Measurements from ENCODE around the gene IL18BP.

Gene IL18BP

GRCh38 chr11:71991494-71991893 is 7.2 kb upstream of the IL18BP start:
- Histone ChIP-seq H3K36me3 (ENCODE audit: control insufficient read depth in 2 of 2, insufficient read depth in 1 of 2, low read length in 2 of 2) (peaks cover 0 to 45% of the 10 kb centered on the region in 2 experiments; a peak in 1 of 3 replicates), H3K4me3 (ENCODE audit: low read depth, low read length) (no peak overlapping the region), H3K27ac (ENCODE audit: extremely low read depth, low read depth, low read length) (no peak overlapping the region), H3K9me3 (ENCODE audit: control insufficient read depth, insufficient read depth, low read depth, low read length) (no peaks in the 10 kb centered on the region), H3K4me1 (ENCODE audit: control insufficient read depth, insufficient read depth, low read length) (no peaks in the 10 kb centered on the region)
- POLR2A ChIA-PET = no interaction called here
- TF ChIP-seq MZF1 (tag by site-specific recombination; IDR thresholded peaks at IDR 0.05; ENCODE audit: borderline replicate concordance) (no peak), ZNF561 (tag by site-specific recombination; IDR thresholded peaks at IDR 0.05; ENCODE audit: borderline replicate concordance) (no peak), ZNF544 (tag by site-specific recombination; IDR thresholded peaks at IDR 0.05) (no peak), ZBTB49 (tag by site-specific recombination; IDR thresholded peaks at IDR 0.05; ENCODE audit: low read depth) (no peak), YY1 (tag by site-specific recombination; IDR thresholded peaks at IDR 0.05) (no peak)
- TF ChIP-seq, protein P1, sequence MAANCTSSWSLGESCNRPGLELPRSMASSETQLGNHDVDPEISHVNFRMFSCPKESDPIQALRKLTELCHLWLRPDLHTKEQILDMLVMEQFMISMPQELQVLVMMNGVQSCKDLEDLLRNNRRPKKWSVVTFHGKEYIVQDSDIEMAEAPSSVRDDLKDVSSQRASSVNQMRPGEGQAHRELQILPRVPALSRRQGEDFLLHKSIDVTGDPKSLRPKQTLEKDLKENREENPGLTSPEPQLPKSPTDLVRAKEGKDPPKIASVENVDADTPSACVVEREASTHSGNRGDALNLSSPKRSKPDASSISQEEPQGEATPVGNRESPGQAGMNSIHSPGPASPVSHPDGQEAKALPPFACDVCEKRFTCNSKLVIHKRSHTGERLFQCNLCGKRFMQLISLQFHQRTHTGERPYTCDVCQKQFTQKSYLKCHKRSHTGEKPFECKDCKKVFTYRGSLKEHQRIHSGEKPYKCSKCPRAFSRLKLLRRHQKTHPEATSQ (tag by site-specific recombination; IDR thresholded peaks at IDR 0.05) = no peak
- CTCF ChIA-PET = interaction anchor here (0.7 kb wide), 1 partner anchor 14 kb away, joined by 3 read pairs; no protein-coding TSS in a partner anchor

DNA sequence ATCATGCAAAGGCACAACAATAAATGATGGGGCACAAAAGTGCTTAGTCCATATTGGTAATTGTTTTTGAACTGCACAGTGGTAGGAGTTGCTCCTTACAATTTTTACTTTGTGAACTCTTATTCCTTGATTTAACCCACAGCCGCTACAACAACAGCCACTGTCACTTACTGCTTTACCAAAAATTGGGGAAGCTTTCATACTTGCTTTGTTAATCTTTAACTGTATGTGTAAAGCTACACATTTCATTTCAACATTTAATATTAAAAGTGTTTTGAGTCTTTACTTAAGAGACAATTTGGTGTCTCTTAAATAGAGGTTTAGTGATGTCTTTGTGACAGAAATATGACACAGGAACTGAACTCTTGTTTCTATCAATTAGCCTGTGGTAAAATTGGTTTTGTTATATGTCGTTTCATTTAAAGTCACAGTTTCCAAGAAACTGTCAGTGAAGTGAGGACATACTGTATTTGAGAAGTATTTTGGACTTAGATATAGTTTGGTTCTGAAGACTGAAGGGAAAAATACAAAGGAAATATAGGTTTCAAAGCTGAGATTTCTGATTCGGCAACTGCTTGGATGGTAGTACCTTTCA is 6.5 kb upstream of the IL18BP start:
- Histone ChIP-seq H3K4me1 (ENCODE audit: control insufficient read depth, insufficient read depth, low read length) (no peaks in the 10 kb centered on the region), H3K4me3 (ENCODE audit: low read depth, low read length) (no peak overlapping the region), H3K36me3 (ENCODE audit: control insufficient read depth in 2 of 2, insufficient read depth in 1 of 2, low read length in 2 of 2) (peaks cover 0 to 39% of the 10 kb centered on the region in 2 experiments; a peak in 1 of 3 replicates), H3K9me3 (ENCODE audit: control insufficient read depth, insufficient read depth, low read depth, low read length) (no peaks in the 10 kb centered on the region), H3K27ac (ENCODE audit: extremely low read depth, low read depth, low read length) (no peak overlapping the region)
- TF ChIP-seq ELK4 (IDR thresholded peaks at IDR 0.05; ENCODE audit: borderline replicate concordance, low read depth, low read length) (no peak), ZNF221 (tag by site-specific recombination; IDR thresholded peaks at IDR 0.05; ENCODE audit: borderline replicate concordance) (no peak)
- TF ChIP-seq, protein P1 (tag by site-specific recombination; IDR thresholded peaks at IDR 0.05) = no peak
- POLR2A ChIA-PET = no interaction called here
- CTCF ChIA-PET = no interaction called here

GRCh38 chr11:71994786-71995185 is 3.9 kb upstream of the IL18BP start:
- Histone ChIP-seq H3K4me3 (ENCODE audit: low read depth, low read length) (no peak overlapping the region), H3K36me3 (ENCODE audit: control insufficient read depth in 2 of 2, insufficient read depth in 1 of 2, low read length in 2 of 2) (peaks cover 0 to 32% of the 10 kb centered on the region in 2 experiments; a peak in 1 of 3 replicates), H3K27ac (ENCODE audit: extremely low read depth, low read depth, low read length) (no peak overlapping the region), H3K9me3 (ENCODE audit: control insufficient read depth, insufficient read depth, low read depth, low read length) (no peaks in the 10 kb centered on the region), H3K4me1 (ENCODE audit: control insufficient read depth, insufficient read depth, low read length) (no peaks in the 10 kb centered on the region)
- CTCF ChIA-PET = interaction anchor here (0.6 to 1.1 kb wide), 2 partner anchors 18 to 194 kb away, joined by 3 read pairs; no protein-coding TSS in a partner anchor
- TF ChIP-seq ZNF202 (tag by site-specific recombination; IDR thresholded peaks at IDR 0.05; ENCODE audit: borderline replicate concordance) (no peak), ZNF350 (tag by site-specific recombination; IDR thresholded peaks at IDR 0.05) (no peak), ZNF24 (tag by site-specific recombination; IDR thresholded peaks at IDR 0.05) (no peak)
- POLR2A ChIA-PET = no interaction called here
